CD4-positive, alpha-beta T cell (primary cell): ENCODE data around the gene THADA. TPM values are rescaled to one million over a fixed set of nuclear protein-coding genes. Genes with fewer than 3 reads are reported as not detected.

Experiments
- ATAC-seq: fragments of 200-7000 bp; cut with Tn5 transposase; one replicate; pipeline ENCODE4 v1.10.0; 2022; ENCODE audit warnings: mild to moderate bottlenecking; ENCODE audit not compliant: poor library complexity
- CTCF ChIA-PET: fragments of 350-600 bp; sonication (Branson Sonifier 250); formaldehyde crosslinking; loops from one replicate; lab custom pipeline; 2021; ENCODE audit warnings: antibody characterized with exemption, inconsistent platforms; lab: Charles Lee
- POLR2A ChIA-PET: fragments of 350-600 bp; sonication (Branson Sonifier 250); formaldehyde crosslinking; loops from one replicate; lab custom pipeline; 2021; ENCODE audit warnings: antibody characterized with exemption, inconsistent platforms; lab: Charles Lee
- DNase-seq, 14 experiments: peaks; one replicate each; pipeline ENCODE4 v3.0.0-alpha.2; 2013 to 2020; ENCODE audit warnings: mixed read lengths in 2 of 14
- H3K27ac ChIP-seq, 2 donors: one replicate each; pipeline versions ENCODE4 v1.5.1 to v1.7.0; 2013; ENCODE audit warnings: low read length in 2 of 2, low read depth in 1 of 2, mild to moderate bottlenecking in 1 of 2
- H3K27me3 ChIP-seq, 2 experiments: 1 replicate in 1 of 2; 2 replicates in 1 of 2; pipeline versions ENCODE4 v1.6.1 to v1.7.0; 2013; ENCODE audit warnings: low read length in 2 of 2, control low read depth in 1 of 2, mild to moderate bottlenecking in 1 of 2, moderate library complexity in 1 of 2; ENCODE audit not compliant: insufficient read depth in 2 of 2, control insufficient read depth in 1 of 2
- H3K36me3 ChIP-seq: one replicate; pipeline ENCODE4 v1.6.1; 2013; ENCODE audit warnings: low read length, control low read depth; ENCODE audit not compliant: insufficient read depth
- H3K4me1 ChIP-seq: one replicate; pipeline ENCODE4 v1.6.1; 2013; ENCODE audit warnings: low read length, control low read depth; ENCODE audit not compliant: insufficient read depth
- H3K4me3 ChIP-seq: one replicate; pipeline ENCODE4 v1.5.1; 2013; ENCODE audit warnings: mild to moderate bottlenecking, low read length, moderate library complexity
- H3K9me3 ChIP-seq, 2 experiments: 1 replicate in 1 of 2; 2 replicates in 1 of 2; pipeline versions ENCODE4 v1.6.1 to v1.7.0; 2013; ENCODE audit warnings: low read length in 2 of 2, mild to moderate bottlenecking in 2 of 2, control low read depth in 1 of 2, moderate library complexity in 1 of 2; ENCODE audit not compliant: control insufficient read depth in 1 of 2, insufficient read depth in 1 of 2
- H3K27ac Mint-ChIP-seq: one replicate; pipeline ENCODE4 v1.8.0; 2020; ENCODE audit warnings: mixed read lengths
- H3K27me3 Mint-ChIP-seq: one replicate; pipeline ENCODE4 v1.8.0; 2021; ENCODE audit warnings: mixed read lengths
- H3K36me3 Mint-ChIP-seq: one replicate; pipeline ENCODE4 v1.8.0; 2021; ENCODE audit warnings: low read depth, mixed read lengths
- H3K4me1 Mint-ChIP-seq: one replicate; pipeline ENCODE4 v1.8.0; 2021; ENCODE audit warnings: low read depth, mixed read lengths
- H3K4me3 Mint-ChIP-seq: one replicate; pipeline ENCODE4 v1.8.0; 2020; ENCODE audit warnings: mild to moderate bottlenecking, mixed read lengths
- H3K9me3 Mint-ChIP-seq: one replicate; pipeline ENCODE4 v1.8.0; 2020; ENCODE audit warnings: mixed read lengths
- CTCF ChIP-seq: fragments of 200-600 bp; IDR thresholded peaks from one replicate; pipeline ENCODE4 v1.8.0; 2022; ENCODE audit warnings: antibody characterized with exemption, mild to moderate bottlenecking
- intact Hi-C, 2 experiments: fragments of 100-400 bp; cut with DNase I in 1 of 2; cut with micrococcal nuclease in 1 of 2; formaldehyde crosslinking; loops; one replicate each; pipeline versions ENCODE4 v1.15.1 to v1.9.0; 2023 to 2025; cut with DNase I, micrococcal nuclease
- total RNA-seq, 174 experiments: library from RNA in 2 of 174; stranded (reverse) in 2 of 174; gene quantifications; one replicate each; pipeline ENCODE4 v1.2.3 and lab custom pipeline; 2021 to 2026

Gene THADA
- total RNA-seq, 2 experiments from 2014 or later: 29.3 to 32.9 TPM

GRCh38 chr2:43368483-43369385 lies 227.1 kb downstream of the THADA start:
- no peak for TF ChIP-seq CTCF
- Mint-ChIP-seq H3K4me3 (no peak overlapping the region), H3K4me1 (no peaks in the 10 kb centered on the region), H3K9me3 (no peaks in the 10 kb centered on the region), H3K27me3 (no peaks in the 10 kb centered on the region), H3K36me3 (peaks cover 12% of the 10 kb centered on the region), H3K27ac (no peak overlapping the region)
- CTCF ChIA-PET: no interaction called here
- DNase-seq: no peak
- no peak for ATAC-seq
- POLR2A ChIA-PET: no interaction called here
- Histone ChIP-seq H3K9me3 (no peaks in the 10 kb centered on the region), H3K36me3 (no peaks in the 10 kb centered on the region), H3K4me1 (no peaks in the 10 kb centered on the region), H3K27ac (no peak overlapping the region), H3K27me3 (no peaks in the 10 kb centered on the region), H3K4me3 (no peak overlapping the region)
- intact Hi-C loops: no loop called here

- H3K4me1 Mint-ChIP-seq: no peaks in the 10 kb centered on the region
- ChIA-PET POLR2A (no interaction called here), CTCF (no interaction called here)
- H3K36me3 ChIP-seq: no peaks in the 10 kb centered on the region
- no peaks in the 10 kb centered on the region for H3K27me3 Mint-ChIP-seq
- no peak overlapping the region for H3K4me3 ChIP-seq
- no peak overlapping the region for H3K27ac Mint-ChIP-seq
- no peaks in the 10 kb centered on the region for H3K4me1 ChIP-seq
- no peaks in the 10 kb centered on the region for H3K27me3 ChIP-seq
- no peak overlapping the region for H3K27ac ChIP-seq
- intact Hi-C loops: no loop called here
- ATAC-seq (no peak), DNase-seq (no peak)
- no peaks in the 10 kb centered on the region for H3K9me3 ChIP-seq
- no peak for TF ChIP-seq CTCF
- peaks cover 21% of the 10 kb centered on the region for H3K36me3 Mint-ChIP-seq
- no peaks in the 10 kb centered on the region for H3K9me3 Mint-ChIP-seq
- no peak overlapping the region for H3K4me3 Mint-ChIP-seq
These were observed 228.6 kb downstream of the THADA start for GRCh38 chr2:43367012-43367782.

- H3K36me3 ChIP-seq: no peaks in the 10 kb centered on the region
- no peaks in the 10 kb centered on the region for H3K9me3 Mint-ChIP-seq
- no peaks in the 10 kb centered on the region for H3K4me1 ChIP-seq
- H3K4me3 Mint-ChIP-seq: no peak overlapping the region
- ATAC-seq (no peak), DNase-seq (no peak)
- POLR2A ChIA-PET: no interaction called here
- no peaks in the 10 kb centered on the region for H3K27me3 ChIP-seq
- no peaks in the 10 kb centered on the region for H3K9me3 ChIP-seq
- intact Hi-C loops: no loop called here
- H3K4me3 ChIP-seq: no peak overlapping the region
- no peaks in the 10 kb centered on the region for H3K27me3 Mint-ChIP-seq
- TF ChIP-seq CTCF: no peak
- H3K4me1 Mint-ChIP-seq: no peaks in the 10 kb centered on the region
- no peak overlapping the region for H3K27ac Mint-ChIP-seq
- H3K27ac ChIP-seq: no peak overlapping the region
- peaks cover 30% of the 10 kb centered on the region for H3K36me3 Mint-ChIP-seq
- CTCF ChIA-PET: no interaction called here
These were observed 232.7 kb downstream of the THADA start for GRCh38 chr2:43363120-43363519.
